Parathyroid adenoma (tissue), 2 donors: Measurements from ENCODE around the gene LITAF.

Source experiments
- H2AFZ ChIP-seq: fragments of 300-600 bp; sonication (generic); one replicate; pipeline ENCODE4 v1.7.0; 2017; ENCODE audit warnings: antibody characterized with exemption, mild to moderate bottlenecking
- H3K27ac ChIP-seq: fragments of 300-600 bp; sonication (generic); one replicate; pipeline ENCODE4 v1.7.0; 2017
- H3K27me3 ChIP-seq: fragments of 300-600 bp; sonication (generic); one replicate; pipeline ENCODE4 v1.7.0; 2017; ENCODE audit warnings: low read length; ENCODE audit not compliant: control insufficient read depth, insufficient read depth
- H3K36me3 ChIP-seq: fragments of 300-600 bp; sonication (generic); one replicate; pipeline ENCODE4 v1.7.0; 2017; ENCODE audit warnings: low read length; ENCODE audit not compliant: control insufficient read depth, insufficient read depth
- H3K4me1 ChIP-seq: fragments of 300-600 bp; sonication (generic); one replicate; pipeline ENCODE4 v1.7.0; 2017; ENCODE audit warnings: control low read depth
- H3K4me2 ChIP-seq: fragments of 300-600 bp; sonication (generic); one replicate; pipeline ENCODE4 v1.7.0; 2017; ENCODE audit warnings: low read length
- H3K4me3 ChIP-seq: fragments of 300-600 bp; sonication (generic); one replicate; pipeline ENCODE4 v1.7.0; 2017; ENCODE audit warnings: low read depth, low read length
- H3K79me2 ChIP-seq: fragments of 300-600 bp; sonication (generic); one replicate; pipeline ENCODE4 v1.7.0; 2017; ENCODE audit warnings: control low read depth
- H3K9ac ChIP-seq: fragments of 300-600 bp; sonication (generic); one replicate; pipeline ENCODE4 v1.7.0; 2017; ENCODE audit warnings: mild to moderate bottlenecking
- H3K9me3 ChIP-seq: fragments of 300-600 bp; sonication (generic); one replicate; pipeline ENCODE4 v1.7.0; 2017; ENCODE audit warnings: low read length; ENCODE audit not compliant: control insufficient read depth
- TF ChIP-seq, protein P1 (sequence below): fragments of 300-600 bp; sonication (generic); IDR thresholded peaks from one replicate; pipeline ENCODE4 v1.7.0; 2017; ENCODE audit warnings: antibody characterized with exemption, mild to moderate bottlenecking
- donor health status: primary hyperparathyroidism.

LITAF gene

DNA sequence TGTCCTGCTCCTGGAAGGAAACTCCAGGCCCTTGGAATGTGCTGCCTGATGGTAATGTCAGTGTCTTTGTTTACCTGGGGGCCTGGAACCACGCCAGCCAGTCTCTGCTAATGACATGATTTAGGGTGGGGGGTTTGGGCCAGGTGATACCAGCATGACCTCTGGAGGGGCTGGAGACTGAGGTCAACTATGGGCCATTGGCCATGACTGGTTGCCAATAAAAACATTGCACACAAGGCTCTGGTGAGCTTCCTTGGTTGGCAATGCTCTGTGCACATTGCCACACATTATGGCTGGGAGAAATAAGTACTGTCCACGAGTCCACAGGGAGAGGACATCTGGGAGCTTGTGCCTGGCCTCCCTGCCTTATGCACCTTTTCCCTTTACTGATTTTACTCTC, 52.5 kb downstream of the LITAF start:
- no peaks in the 10 kb centered on the region for H3K27me3 ChIP-seq
- no peak overlapping the region for H3K9ac ChIP-seq
- no peaks in the 10 kb centered on the region for H3K36me3 ChIP-seq
- H3K4me2 ChIP-seq, result no peak overlapping the region
- H3K4me1 ChIP-seq, result no peaks in the 10 kb centered on the region
- no peak overlapping the region for H3K27ac ChIP-seq
- no peak overlapping the region for H3K4me3 ChIP-seq
- TF ChIP-seq, protein P1, sequence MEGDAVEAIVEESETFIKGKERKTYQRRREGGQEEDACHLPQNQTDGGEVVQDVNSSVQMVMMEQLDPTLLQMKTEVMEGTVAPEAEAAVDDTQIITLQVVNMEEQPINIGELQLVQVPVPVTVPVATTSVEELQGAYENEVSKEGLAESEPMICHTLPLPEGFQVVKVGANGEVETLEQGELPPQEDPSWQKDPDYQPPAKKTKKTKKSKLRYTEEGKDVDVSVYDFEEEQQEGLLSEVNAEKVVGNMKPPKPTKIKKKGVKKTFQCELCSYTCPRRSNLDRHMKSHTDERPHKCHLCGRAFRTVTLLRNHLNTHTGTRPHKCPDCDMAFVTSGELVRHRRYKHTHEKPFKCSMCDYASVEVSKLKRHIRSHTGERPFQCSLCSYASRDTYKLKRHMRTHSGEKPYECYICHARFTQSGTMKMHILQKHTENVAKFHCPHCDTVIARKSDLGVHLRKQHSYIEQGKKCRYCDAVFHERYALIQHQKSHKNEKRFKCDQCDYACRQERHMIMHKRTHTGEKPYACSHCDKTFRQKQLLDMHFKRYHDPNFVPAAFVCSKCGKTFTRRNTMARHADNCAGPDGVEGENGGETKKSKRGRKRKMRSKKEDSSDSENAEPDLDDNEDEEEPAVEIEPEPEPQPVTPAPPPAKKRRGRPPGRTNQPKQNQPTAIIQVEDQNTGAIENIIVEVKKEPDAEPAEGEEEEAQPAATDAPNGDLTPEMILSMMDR, result no peak
- H3K9me3 ChIP-seq, result no peaks in the 10 kb centered on the region
- H3K79me2 ChIP-seq, result no peaks in the 10 kb centered on the region
- no peak overlapping the region for H2AFZ ChIP-seq

DNA sequence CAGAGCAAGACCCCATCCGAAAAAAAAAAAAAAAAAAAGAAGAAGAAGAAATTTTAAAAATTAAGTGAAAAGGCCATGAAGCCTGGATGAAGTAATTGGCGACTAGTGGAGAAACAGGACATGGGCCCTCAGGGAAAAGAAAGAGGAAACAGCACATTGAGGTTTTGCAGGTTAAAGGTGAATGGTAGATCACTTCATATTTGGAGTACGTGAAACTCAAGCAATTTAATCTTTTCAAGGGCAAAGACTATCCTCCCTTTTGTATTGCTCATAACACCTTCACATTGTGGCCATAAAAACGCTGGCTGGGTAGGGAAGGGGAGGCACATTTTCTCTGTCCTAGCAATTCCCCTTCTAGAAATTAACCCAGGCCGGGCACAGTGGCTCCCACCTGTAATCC, 53.1 kb downstream of the LITAF start:
- Histone ChIP-seq H3K4me1 (no peaks in the 10 kb centered on the region), H3K27ac (no peak overlapping the region), H3K9me3 (no peaks in the 10 kb centered on the region), H3K79me2 (no peaks in the 10 kb centered on the region), H3K27me3 (no peaks in the 10 kb centered on the region), H2AFZ (no peak overlapping the region), H3K9ac (no peak overlapping the region), H3K36me3 (no peaks in the 10 kb centered on the region), H3K4me3 (no peak overlapping the region), H3K4me2 (no peak overlapping the region)
- TF ChIP-seq, protein P1, result no peak

DNA sequence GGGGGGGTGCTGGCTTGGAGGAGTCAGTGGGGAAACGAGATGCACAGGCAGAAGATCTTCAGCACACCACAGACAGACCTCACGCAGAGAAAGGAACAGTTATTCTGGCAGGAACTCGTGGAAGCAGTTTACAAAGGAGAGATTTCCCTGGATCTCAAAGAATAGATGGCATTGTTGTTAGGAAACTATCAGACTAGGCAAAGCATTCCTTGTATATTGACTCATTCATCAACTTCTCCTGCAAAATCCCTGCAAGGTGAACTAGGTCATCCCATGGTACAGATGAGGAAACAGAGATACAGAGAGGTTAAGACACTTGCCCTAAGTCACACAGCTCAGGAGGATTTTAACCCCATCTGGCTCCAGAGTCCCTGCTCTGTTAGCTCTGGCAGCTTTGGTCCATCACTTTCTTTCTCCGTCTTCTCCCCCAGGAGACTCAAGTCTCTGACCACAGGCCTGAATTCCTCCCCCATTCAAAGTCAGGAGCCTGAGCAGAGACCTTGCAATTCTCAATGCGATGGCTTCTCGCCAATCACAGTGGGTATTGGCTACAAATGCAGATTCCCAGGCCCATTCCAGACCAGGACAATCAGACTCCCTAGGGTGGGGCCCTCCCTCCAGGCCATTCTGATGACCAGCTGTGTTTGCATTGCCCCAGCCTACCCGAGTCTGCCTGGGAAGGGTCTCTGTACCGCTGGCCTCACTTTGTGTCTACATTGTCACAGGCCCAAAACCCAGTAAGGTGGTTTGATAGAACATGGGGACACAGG, 56.4 kb downstream of the LITAF start:
- no peak overlapping the region for H3K4me3 ChIP-seq
- no peak overlapping the region for H2AFZ ChIP-seq
- H3K27me3 ChIP-seq, result no peaks in the 10 kb centered on the region
- no peaks in the 10 kb centered on the region for H3K4me1 ChIP-seq
- H3K9me3 ChIP-seq, result no peaks in the 10 kb centered on the region
- no peak overlapping the region for H3K4me2 ChIP-seq
- no peak overlapping the region for H3K9ac ChIP-seq
- TF ChIP-seq, protein P1, result no peak
- no peaks in the 10 kb centered on the region for H3K36me3 ChIP-seq
- H3K79me2 ChIP-seq, result no peaks in the 10 kb centered on the region
- H3K27ac ChIP-seq, result no peak overlapping the region

DNA sequence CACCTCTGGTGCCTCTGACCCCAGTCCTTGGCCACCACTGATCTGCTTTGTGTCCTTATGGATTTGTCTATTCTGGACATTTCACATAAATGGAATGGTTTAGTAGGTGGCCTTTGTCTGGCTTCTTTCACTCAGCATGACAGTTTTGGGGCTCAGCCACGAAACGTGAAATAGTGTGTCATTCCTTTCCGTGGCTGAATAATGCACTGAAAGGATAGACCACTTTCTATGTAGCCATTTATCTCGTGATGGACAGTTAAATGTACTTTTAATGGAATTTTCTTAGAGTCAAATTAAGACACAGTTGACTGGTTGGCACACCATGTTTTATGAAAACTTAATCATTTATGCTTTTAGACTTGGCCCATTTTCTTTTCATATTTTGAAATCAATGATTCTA, 57.4 kb downstream of the LITAF start:
- Histone ChIP-seq H3K27me3 (no peaks in the 10 kb centered on the region), H3K4me1 (no peaks in the 10 kb centered on the region), H3K9me3 (no peaks in the 10 kb centered on the region), H3K4me2 (no peak overlapping the region), H3K79me2 (no peaks in the 10 kb centered on the region), H2AFZ (no peak overlapping the region), H3K4me3 (no peak overlapping the region), H3K36me3 (no peaks in the 10 kb centered on the region), H3K27ac (no peak overlapping the region), H3K9ac (no peak overlapping the region)
- TF ChIP-seq, protein P1, result no peak

DNA sequence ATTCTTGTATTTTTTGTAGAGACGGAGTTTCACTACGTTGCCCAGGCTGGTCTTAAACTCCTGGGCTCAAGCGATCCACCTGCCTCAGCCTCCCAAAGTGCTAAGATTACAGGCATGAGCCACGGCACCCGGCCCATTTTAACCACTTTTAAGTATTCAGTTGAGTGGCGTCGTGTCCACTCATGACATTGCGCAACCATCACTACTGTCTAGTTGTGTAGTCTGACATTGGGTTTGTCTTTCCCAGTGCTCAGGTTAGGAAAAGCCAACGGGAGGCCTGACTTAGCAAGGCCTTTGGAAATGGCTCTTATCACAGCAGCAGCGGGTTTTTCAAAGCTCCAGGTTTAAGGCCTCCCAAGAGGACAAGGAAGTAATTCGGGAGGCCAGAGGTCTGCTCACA, 58.7 kb downstream of the LITAF start:
- Histone ChIP-seq H3K79me2 (no peaks in the 10 kb centered on the region), H3K4me3 (no peak overlapping the region), H3K4me2 (no peak overlapping the region), H3K4me1 (peaks cover 4% of the 10 kb centered on the region), H3K9ac (no peak overlapping the region), H3K36me3 (no peaks in the 10 kb centered on the region), H3K9me3 (no peaks in the 10 kb centered on the region), H3K27me3 (no peaks in the 10 kb centered on the region), H3K27ac (no peak overlapping the region), H2AFZ (no peak overlapping the region)
- TF ChIP-seq, protein P1, result no peak
